Measurements from ENCODE around the gene RASGRP2.
A peak's percentile ranks its signal among the peaks of the same experiment; 100 is the strongest.

The RASGRP2 gene

GRCh38 chr11:64723117-64723906 is 20.6 kb downstream of the RASGRP2 start, which contains the start of gene NRXN2:
Gene NRXN2 (minus strand): TSS chr11:64723197. CDS start chr11:64713699, 9,498 bp downstream.
- Histone ChIP-seq H4K20me1 (ENCODE audit: insufficient read depth, low read length) (no peaks in the 10 kb centered on the region), H3K9me3 (ENCODE audit: low read length) (no peaks in the 10 kb centered on the region), H3F3A (ENCODE audit: insufficient read depth, low read length) (no peaks in the 10 kb centered on the region), H3K4me3 (ENCODE audit: low read depth, low read length, poor library complexity, severe bottlenecking) (peak within 1 kb of the TSS; percentile 66), H3K9ac (ENCODE audit: low read length) (peak within 1 kb of the TSS; percentile 68), H3K79me2 (ENCODE audit: insufficient read depth, low read length) (no peaks in the 10 kb centered on the region), H3K27me3 (ENCODE audit: insufficient read depth, low read length) (peaks cover 10% of the 10 kb centered on the region), H3K4me1 (ENCODE audit: insufficient read depth, low read length, severe bottlenecking) (peaks cover 5% of the 10 kb centered on the region), H2AFZ (ENCODE audit: low read length) (peak within 1 kb of the TSS; percentile 84), H3K27ac (ENCODE audit: low read depth, low read length, poor library complexity, severe bottlenecking) (no peak within 1 kb of the TSS), H3K4me2 (ENCODE audit: low read length) (peak within 1 kb of the TSS; percentile 82), H3K36me3 (ENCODE audit: insufficient read depth, low read length) (no peaks in the 10 kb centered on the region), H3K9me2 (ENCODE audit: low read depth, low read length) (no peaks in the 10 kb centered on the region)
- peak; percentile 95 for TF ChIP-seq CTCF (IDR thresholded peaks at IDR 0.05; ENCODE audit: low read length)
- no peak for TF ChIP-seq EZH2 (IDR thresholded peaks at IDR 0.05; ENCODE audit: borderline replicate concordance, low read length)

- Histone ChIP-seq H3K4me3 (ENCODE audit: low read depth, low read length, poor library complexity, severe bottlenecking) (no peak overlapping the region), H3K27me3 (ENCODE audit: insufficient read depth, low read length) (peaks cover 10% of the 10 kb centered on the region), H3K27ac (ENCODE audit: low read depth, low read length, poor library complexity, severe bottlenecking) (no peak overlapping the region), H3K9ac (ENCODE audit: low read length) (no peak overlapping the region), H3F3A (ENCODE audit: insufficient read depth, low read length) (no peaks in the 10 kb centered on the region), H3K9me2 (ENCODE audit: low read depth, low read length) (no peaks in the 10 kb centered on the region), H3K4me1 (ENCODE audit: insufficient read depth, low read length, severe bottlenecking) (peaks cover 5% of the 10 kb centered on the region), H3K9me3 (ENCODE audit: low read length) (no peaks in the 10 kb centered on the region), H4K20me1 (ENCODE audit: insufficient read depth, low read length) (no peaks in the 10 kb centered on the region), H3K79me2 (ENCODE audit: insufficient read depth, low read length) (no peaks in the 10 kb centered on the region), H3K36me3 (ENCODE audit: insufficient read depth, low read length) (no peaks in the 10 kb centered on the region), H2AFZ (ENCODE audit: low read length) (no peak overlapping the region), H3K4me2 (ENCODE audit: low read length) (no peak overlapping the region)
- TF ChIP-seq EZH2 (IDR thresholded peaks at IDR 0.05; ENCODE audit: borderline replicate concordance, low read length): no peak
- TF ChIP-seq CTCF (IDR thresholded peaks at IDR 0.05; ENCODE audit: low read length): no peak
Observed at GRCh38 chr11:64722141-64723065, 21.5 kb downstream of the RASGRP2 start.

- Histone ChIP-seq H3K9ac (ENCODE audit: low read length) (no peak overlapping the region), H3K27me3 (ENCODE audit: insufficient read depth, low read length) (peaks cover 10% of the 10 kb centered on the region), H3K4me1 (ENCODE audit: insufficient read depth, low read length, severe bottlenecking) (peaks cover 5% of the 10 kb centered on the region), H3K4me2 (ENCODE audit: low read length) (no peak overlapping the region), H3K4me3 (ENCODE audit: low read depth, low read length, poor library complexity, severe bottlenecking) (no peak overlapping the region), H3K9me2 (ENCODE audit: low read depth, low read length) (no peaks in the 10 kb centered on the region), H4K20me1 (ENCODE audit: insufficient read depth, low read length) (no peaks in the 10 kb centered on the region), H3K27ac (ENCODE audit: low read depth, low read length, poor library complexity, severe bottlenecking) (no peak overlapping the region), H3K79me2 (ENCODE audit: insufficient read depth, low read length) (no peaks in the 10 kb centered on the region), H3K36me3 (ENCODE audit: insufficient read depth, low read length) (no peaks in the 10 kb centered on the region), H2AFZ (ENCODE audit: low read length) (no peak overlapping the region), H3F3A (ENCODE audit: insufficient read depth, low read length) (no peaks in the 10 kb centered on the region), H3K9me3 (ENCODE audit: low read length) (no peaks in the 10 kb centered on the region)
- no peak for TF ChIP-seq CTCF (IDR thresholded peaks at IDR 0.05; ENCODE audit: low read length)
- no peak for TF ChIP-seq EZH2 (IDR thresholded peaks at IDR 0.05; ENCODE audit: borderline replicate concordance, low read length)
Observed at GRCh38 chr11:64721359-64721699, 22.6 kb downstream of the RASGRP2 start.

All from OCI-LY1 (cell line).